ENCODE measurements around the gene C15orf39.

Gene C15orf39

GRCh38 chr15:75174102-75174501 is 27.6 kb upstream of the C15orf39 start:
- H3F3A ChIP-seq (ENCODE audit: insufficient read depth, low read length), result no peaks in the 10 kb centered on the region
- no peaks in the 10 kb centered on the region for H3K4me1 ChIP-seq (ENCODE audit: insufficient read depth, low read length, severe bottlenecking)
- H3K4me3 ChIP-seq (ENCODE audit: low read depth, low read length, poor library complexity, severe bottlenecking), result no peak overlapping the region
- H3K36me3 ChIP-seq (ENCODE audit: insufficient read depth, low read length), result no peaks in the 10 kb centered on the region
- H3K9me2 ChIP-seq (ENCODE audit: low read depth, low read length), result no peaks in the 10 kb centered on the region
- H3K9me3 ChIP-seq (ENCODE audit: low read length), result no peaks in the 10 kb centered on the region
- H3K27me3 ChIP-seq (ENCODE audit: insufficient read depth, low read length), result peaks cover 10% of the 10 kb centered on the region; the same call in 1 of the 2 replicates
- H3K79me2 ChIP-seq (ENCODE audit: insufficient read depth, low read length), result no peaks in the 10 kb centered on the region
- H3K27ac ChIP-seq (ENCODE audit: low read depth, low read length, poor library complexity, severe bottlenecking), result no peak overlapping the region
- H3K4me2 ChIP-seq (ENCODE audit: low read length), result no peak overlapping the region
- no peaks in the 10 kb centered on the region for H4K20me1 ChIP-seq (ENCODE audit: insufficient read depth, low read length)
- no peak for TF ChIP-seq EZH2 (IDR thresholded peaks at IDR 0.05; ENCODE audit: borderline replicate concordance, low read length)
- no peak for TF ChIP-seq CTCF (IDR thresholded peaks at IDR 0.05; ENCODE audit: low read length)
- no peak overlapping the region for H2AFZ ChIP-seq (ENCODE audit: low read length)
- no peak overlapping the region for H3K9ac ChIP-seq (ENCODE audit: low read length)

- Histone ChIP-seq H3K79me2 (ENCODE audit: insufficient read depth, low read length) (no peaks in the 10 kb centered on the region), H3K9me3 (ENCODE audit: low read length) (no peaks in the 10 kb centered on the region), H3K4me3 (ENCODE audit: low read depth, low read length, poor library complexity, severe bottlenecking) (no peak overlapping the region), H4K20me1 (ENCODE audit: insufficient read depth, low read length) (no peaks in the 10 kb centered on the region), H3K9ac (ENCODE audit: low read length) (no peak overlapping the region), H3K9me2 (ENCODE audit: low read depth, low read length) (no peaks in the 10 kb centered on the region), H3K4me2 (ENCODE audit: low read length) (no peak overlapping the region), H2AFZ (ENCODE audit: low read length) (no peak overlapping the region), H3K27me3 (ENCODE audit: insufficient read depth, low read length) (peaks cover 15% of the 10 kb centered on the region; the same call in 1 of the 2 replicates), H3K4me1 (ENCODE audit: insufficient read depth, low read length, severe bottlenecking) (no peaks in the 10 kb centered on the region), H3K27ac (ENCODE audit: low read depth, low read length, poor library complexity, severe bottlenecking) (no peak overlapping the region), H3F3A (ENCODE audit: insufficient read depth, low read length) (no peaks in the 10 kb centered on the region), H3K36me3 (ENCODE audit: insufficient read depth, low read length) (no peaks in the 10 kb centered on the region)
- TF ChIP-seq EZH2 (IDR thresholded peaks at IDR 0.05; ENCODE audit: borderline replicate concordance, low read length) (no peak), CTCF (IDR thresholded peaks at IDR 0.05; ENCODE audit: low read length) (no peak)
These were observed 27.0 kb upstream of the C15orf39 start for GRCh38 chr15:75174729-75175128.

GRCh38 chr15:75176396-75176761 is 25.3 kb upstream of the C15orf39 start:
- Histone ChIP-seq H3K4me3 (ENCODE audit: low read depth, low read length, poor library complexity, severe bottlenecking) (no peak overlapping the region), H3K79me2 (ENCODE audit: insufficient read depth, low read length) (no peaks in the 10 kb centered on the region), H3K36me3 (ENCODE audit: insufficient read depth, low read length) (no peaks in the 10 kb centered on the region), H3F3A (ENCODE audit: insufficient read depth, low read length) (no peaks in the 10 kb centered on the region), H3K27ac (ENCODE audit: low read depth, low read length, poor library complexity, severe bottlenecking) (no peak overlapping the region), H2AFZ (ENCODE audit: low read length) (no peak overlapping the region), H3K9me2 (ENCODE audit: low read depth, low read length) (no peaks in the 10 kb centered on the region), H3K27me3 (ENCODE audit: insufficient read depth, low read length) (peaks cover 11% of the 10 kb centered on the region; the same call in 1 of the 2 replicates), H3K9ac (ENCODE audit: low read length) (no peak overlapping the region), H4K20me1 (ENCODE audit: insufficient read depth, low read length) (no peaks in the 10 kb centered on the region), H3K9me3 (ENCODE audit: low read length) (no peaks in the 10 kb centered on the region), H3K4me2 (ENCODE audit: low read length) (no peak overlapping the region), H3K4me1 (ENCODE audit: insufficient read depth, low read length, severe bottlenecking) (no peaks in the 10 kb centered on the region)
- TF ChIP-seq CTCF (IDR thresholded peaks at IDR 0.05; ENCODE audit: low read length) (no peak), EZH2 (IDR thresholded peaks at IDR 0.05; ENCODE audit: borderline replicate concordance, low read length) (no peak)

All from OCI-LY1 (cell line).